DMS 273 (cell line): ENCODE results near the gene TMEM214.
A peak's percentile ranks its signal among the peaks of the same experiment; 100 is the strongest.
"Not testable (repeated sequence)": the region's sequence is repeated elsewhere in the genome, so short reads cannot be mapped to it uniquely, and the experiment has no call there.

Experiments
- DNase-seq: peaks from one replicate; lab custom pipeline; 2025; ENCODE audit not compliant: unreplicated experiment; lab: John Stamatoyannopoulos, UW

Gene TMEM214

DNA sequence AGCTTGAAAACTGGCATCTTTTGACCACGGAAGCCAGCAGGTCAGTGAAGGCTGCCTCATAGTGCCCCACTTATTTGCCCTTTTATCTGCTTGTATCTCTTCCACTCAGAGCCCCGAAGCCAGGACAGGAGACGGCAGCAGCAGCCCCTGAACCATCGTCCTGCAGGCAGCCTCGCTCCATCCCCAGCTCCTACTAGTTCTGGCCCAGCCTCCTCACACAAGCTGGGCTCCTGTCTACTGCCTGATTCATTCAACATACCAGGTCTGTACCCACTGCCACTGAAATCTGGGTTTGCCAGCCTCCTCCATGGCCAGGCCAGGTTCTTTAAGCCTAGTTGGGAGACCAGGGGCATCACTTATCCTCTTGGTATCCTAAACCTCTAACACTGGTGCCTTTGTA is 34.6 kb downstream of the TMEM214 start:
- DNase-seq, result no peak

DNA sequence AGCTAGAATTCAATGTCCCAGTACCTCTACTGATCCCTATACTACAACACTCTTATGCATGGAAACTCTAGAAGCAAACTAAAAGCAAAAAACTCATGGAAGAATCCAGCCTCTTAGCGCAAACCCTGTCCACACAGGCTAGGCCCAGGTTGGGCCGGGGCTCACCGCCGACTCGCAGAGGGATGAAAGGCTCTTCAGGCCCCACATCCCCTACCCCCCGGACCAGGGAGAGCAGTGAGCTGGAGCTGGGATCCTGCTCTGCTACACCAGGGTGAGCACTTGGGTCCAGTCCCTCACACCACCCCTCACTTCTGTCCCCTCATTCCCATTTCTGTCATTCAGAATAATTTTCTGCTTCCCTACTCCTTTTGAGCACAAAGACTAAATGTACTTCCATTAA is 36.7 kb downstream of the TMEM214 start:
- DNase-seq, result no peak

DNA sequence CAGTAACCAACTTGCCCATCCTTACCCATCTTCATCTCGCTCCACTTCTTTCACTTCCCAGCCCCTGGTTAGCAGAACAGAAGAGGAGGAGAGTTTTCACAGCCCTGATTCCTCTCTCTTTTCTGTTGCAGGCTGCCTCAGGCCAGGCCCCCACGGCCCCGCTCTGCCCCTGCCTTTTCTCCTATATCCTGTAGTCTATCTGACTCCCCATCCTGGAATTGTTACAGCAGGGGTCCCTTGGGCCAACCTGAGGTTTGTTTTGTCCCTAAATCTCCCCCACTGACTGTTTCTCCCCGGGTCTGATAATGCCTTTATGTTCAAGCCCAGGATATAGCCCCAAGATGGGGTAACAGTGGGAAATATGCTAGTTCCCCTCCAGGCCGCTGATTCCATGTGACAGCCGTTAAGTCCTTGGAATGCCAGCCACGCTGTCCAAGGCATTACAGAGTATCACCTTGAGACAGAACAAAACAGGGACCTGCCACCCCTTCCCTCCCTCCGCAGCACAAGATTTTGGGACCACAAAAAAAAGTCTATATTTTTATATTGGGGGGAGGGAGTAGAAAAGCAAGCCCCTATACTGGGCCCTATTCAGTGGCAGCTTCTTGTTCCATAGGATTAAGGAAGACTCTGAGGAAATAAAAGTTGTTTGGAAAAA is 37.3 kb downstream of the TMEM214 start:
- no peak for DNase-seq

DNA sequence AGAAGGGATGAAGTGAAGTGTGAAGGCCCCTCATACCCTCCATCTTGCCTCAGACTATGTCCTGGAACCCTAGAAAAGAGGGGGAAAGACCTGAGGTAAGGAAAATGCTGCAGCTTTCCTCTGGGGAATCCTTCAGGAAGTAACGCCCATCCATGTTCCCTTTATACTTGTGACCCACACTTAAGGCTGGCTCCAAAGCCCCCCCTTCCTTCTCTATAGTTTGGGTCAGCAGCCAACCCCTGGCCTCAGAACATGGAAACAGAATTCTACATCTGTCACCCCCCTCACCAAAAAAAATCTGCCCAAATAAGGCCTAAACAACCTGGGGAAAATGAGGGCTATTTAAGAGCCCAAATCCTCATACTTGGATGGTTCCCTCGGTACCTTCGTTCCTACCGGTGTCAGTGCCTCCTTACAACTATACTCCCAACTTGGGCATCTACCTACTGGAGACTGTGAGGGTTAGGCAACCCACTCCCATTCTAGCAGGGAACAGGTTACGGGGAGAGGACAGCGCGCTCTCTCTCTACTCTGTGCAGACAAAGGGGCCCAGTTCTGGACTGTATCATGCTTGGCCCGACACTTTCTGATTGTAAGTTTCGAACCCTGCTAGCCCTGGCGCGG is 38.0 kb downstream of the TMEM214 start:
- DNase-seq, result no peak

DNA sequence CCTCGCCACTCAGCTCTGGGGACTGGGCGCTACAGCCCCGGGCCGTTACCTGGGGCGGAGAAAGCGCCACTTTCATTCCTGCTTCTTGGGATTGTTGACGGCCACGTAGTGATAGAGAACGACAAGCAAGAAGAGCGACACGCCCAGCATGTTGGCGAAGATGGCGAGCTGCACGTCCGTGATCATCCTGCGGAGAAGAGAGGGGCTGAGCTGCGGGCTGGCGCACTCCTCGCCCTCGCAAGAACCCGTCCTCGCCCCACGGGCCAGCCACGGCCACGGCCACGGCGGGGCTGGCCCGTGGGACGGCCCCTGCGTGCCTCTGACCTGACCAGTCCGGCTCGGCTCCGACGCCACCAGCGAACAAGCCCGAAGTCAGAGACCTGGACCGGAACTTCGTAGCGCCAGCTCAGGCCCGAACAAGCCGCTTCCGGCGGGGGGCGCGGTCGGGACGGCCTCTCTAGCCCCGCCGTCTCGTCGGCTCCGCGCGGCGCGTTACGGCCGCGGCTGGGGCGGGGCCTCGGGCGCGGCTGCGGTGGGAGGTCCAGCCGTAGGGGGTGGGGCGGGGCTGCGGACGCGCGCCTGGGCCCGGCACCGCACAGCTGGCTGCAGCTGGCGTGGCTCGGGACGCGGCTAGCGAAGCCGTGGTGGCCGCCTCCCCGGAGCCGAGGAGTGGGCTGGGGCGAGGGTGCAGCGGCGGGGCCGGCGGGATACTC is 38.7 kb downstream of the TMEM214 start, which contains the start of gene OST4:
OST4 (minus strand) TSS at position 378 of the 713 bp plus-strand sequence.
- peak; percentile 97 for DNase-seq

DNA sequence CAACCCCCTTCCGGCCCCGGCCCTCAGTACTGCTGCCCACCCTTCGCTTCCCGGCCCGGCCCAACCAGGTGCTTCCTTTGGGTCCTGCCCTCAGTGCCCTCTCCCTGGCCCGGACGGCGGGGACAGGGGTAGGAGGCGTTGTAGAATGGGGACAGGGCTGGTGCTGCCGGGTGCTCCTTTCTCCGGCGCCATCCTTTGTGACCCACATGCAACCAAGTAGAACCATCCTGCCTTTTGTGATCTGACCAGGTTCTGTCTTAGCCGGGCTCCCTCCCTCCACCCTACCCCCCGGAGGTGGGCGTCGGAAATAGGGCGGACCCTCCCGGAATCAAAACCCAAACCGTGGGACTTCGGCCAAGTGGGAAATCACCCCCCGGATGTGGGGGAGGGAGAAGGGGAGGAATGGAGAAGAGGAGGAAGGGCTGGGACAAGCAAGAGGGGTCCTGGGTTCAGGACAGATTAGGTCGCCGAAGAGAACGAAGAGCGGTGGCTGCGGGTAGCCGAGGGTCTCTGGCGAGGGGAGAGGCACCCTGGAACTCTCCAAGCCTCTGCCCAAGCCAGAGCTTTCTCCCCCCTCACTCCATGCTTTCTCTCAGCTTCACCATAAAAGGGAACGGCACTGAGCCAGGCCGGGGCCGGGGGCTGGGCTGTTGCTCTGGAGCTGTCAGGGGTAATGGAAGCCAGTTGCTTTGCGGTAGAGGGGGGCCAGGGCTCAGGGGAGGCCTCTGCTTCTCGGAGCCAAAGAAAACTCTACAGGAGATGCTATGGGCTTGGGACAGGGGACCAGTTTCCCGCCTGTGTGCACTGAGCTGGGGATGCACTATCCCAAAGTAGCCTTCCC is 39.4 kb downstream of the TMEM214 start:
- DNase-seq, result peak; percentile 52

DNA sequence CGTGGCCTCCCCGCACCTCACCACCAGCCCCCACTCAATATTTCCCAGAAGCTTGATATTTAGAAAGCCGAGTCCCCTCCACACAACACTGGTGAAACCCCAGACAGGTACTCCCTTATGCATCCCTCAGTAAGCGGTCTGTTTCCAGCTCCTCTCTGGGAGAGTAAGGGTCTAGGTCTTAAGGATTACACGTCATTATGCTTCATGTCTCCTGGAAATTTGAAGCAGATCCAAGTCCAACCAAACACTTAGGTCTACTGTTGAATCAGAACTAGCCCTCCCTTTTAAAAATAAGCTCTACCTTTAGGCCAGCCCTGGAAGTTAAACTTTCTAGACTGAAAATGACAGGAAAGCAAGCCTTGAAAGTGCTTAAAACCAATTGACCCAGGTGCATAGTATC is 40.2 kb downstream of the TMEM214 start:
- no peak for DNase-seq

DNA sequence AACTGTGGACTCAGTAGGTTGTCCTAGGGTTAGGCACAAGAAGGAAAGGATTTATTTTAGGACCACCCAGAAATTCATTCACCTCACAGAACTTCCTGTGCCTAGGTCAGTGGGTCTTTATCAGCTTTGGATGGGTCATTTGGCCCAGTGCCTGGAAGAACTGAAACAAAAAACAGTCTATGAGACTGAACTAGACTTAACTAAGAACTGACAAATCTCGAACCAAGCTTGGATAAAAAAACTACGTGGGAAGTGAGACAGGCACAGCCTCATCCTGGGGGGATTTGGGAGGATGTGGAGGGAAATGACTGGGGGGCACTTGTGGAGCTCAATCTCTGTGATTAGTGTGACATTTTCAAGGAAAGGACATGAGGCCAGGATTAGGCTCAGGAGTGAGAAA is 41.0 kb downstream of the TMEM214 start:
- no peak for DNase-seq

DNA sequence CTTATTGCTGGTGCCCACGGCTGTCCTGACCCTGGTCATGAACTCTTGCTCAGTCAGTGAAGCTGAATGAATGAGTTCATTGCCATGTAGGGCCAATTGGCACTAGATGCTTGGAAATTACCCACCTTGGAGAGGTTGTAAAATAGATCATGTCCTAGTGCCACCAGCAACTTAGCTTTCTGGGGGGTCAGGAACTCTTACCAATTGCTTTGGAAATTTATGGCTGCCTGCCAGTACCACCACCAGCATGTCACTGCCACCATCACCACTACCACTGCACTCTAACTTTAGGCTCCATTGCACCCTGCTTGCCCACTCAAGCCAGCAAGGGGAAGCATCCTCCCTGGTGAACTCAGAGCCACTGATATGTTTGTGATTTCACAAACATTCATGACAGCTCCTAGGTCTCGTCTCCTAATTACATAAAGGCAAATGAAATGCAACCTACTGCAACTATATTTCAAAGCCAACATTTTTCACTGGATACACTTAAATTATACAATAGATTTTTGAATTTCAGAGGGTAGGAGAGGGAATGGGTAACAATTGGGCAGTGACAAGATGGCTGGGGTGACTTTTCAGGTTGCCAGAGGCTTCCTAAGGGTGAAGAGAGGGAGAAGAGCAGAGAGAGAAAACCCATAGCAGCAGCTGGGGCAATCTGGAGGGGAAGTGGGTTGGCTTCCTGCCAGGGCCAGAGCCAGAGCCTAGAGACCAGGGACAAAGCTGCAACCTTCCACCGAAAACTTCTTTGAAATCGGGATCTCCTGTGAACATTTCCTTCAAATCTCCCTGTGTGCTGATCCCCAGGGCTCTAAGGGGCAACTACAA is 42.2 kb downstream of the TMEM214 start:
- peak; percentile 84 for DNase-seq

DNA sequence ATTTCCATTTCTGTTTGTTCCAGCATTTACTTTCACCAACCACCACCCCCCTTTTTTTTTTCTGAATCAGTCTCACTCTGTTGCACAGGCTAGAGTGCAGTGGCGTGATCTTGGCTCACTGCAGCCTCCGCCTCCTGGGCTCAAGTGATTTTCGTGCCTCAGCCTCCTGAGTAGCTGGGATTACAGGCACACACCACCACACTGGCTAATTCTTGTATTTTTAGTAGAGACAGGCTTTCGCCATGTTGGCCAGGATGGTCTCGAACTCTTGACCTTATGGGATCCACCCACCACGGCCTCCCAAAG is 42.8 kb downstream of the TMEM214 start:
- not testable (repeated sequence) for DNase-seq

DNA sequence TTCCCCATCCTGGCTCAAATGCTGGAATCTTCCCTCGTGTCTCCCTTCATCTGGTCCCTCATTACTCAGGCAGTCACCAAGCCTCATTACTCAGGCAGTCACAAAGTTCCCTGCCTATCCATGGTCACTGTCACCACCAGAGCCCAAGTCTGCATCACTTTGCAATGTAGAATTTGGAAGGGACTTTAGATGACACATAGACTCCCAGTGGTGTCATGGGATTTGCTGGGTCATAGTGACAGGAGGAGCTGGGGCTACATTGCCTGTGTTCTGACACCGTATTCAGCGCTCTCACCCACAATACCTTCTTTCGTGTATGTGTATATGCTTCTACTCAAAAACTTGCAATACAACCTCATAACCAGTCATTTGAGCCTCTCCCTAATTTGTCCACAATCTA is 43.6 kb downstream of the TMEM214 start:
- no peak for DNase-seq

DNA sequence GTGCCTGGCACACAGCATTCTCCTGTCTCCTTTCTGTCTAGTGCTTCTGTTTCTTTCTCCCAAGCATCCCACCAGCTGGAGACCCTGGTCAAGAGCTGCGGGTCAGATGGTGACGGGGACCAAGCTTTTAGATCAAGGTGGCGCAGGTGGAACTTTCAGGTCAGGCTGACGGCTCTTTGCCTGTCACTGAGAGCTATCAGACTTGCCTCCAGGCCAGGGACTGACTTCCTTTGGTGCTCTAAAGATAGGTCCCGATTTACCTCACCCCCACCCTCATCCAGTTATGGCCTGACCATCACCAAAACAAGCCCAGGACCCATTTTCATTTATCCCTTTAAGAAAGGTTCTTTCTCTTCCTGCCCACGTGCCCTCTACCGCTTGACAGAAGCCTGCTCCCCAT is 44.5 kb downstream of the TMEM214 start:
- no peak for DNase-seq

DNA sequence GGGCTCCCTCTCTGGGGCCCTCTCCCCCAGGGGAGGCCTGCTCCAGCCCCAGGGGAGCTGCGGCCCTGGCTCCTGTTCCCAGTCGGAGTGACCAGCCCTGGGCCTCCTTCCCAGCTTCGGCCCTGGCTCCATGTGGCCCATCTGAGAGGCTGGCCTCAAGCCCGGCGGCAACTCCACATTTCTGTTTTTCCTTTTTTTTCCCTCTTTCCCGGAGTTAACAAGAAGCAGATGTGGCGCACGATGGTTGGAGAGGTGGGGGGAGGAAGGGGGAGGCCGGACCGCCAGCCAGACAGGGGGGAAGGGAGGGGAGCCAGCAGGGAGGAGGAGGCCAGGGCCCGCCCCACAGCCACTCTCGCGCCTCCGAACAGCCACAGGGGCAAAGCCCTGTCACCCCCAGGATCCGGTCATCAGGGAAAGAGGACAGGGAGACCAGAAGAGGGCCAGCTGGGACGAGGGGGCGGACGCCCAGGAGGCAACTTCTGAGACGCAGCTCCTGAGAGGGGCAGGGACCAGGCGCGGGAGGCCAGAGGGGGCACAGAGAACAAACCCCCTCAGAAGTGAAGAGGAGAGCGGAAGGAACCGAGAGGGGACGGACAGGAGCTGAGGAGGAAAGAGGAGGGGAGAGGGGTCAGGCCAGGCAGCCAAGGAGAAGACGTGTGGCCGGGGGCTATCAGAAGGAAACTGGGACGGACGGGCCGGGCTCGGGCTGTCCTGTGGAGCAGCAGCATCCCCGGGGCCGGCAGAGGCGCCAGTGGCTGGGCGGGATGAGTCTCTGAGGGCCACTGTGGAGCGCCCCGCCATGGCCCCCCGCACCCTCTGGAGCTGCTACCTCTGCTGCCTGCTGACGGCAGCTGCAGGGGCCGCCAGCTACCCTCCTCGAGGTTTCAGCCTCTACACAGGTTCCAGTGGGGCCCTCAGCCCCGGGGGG is 45.8 kb downstream of the TMEM214 start, which contains the start of gene EMILIN1:
EMILIN1 (plus strand) TSS at position 349 of the 928 bp plus-strand sequence; CDS start at position 800, 451 bp downstream.
- no peak for DNase-seq

DNA sequence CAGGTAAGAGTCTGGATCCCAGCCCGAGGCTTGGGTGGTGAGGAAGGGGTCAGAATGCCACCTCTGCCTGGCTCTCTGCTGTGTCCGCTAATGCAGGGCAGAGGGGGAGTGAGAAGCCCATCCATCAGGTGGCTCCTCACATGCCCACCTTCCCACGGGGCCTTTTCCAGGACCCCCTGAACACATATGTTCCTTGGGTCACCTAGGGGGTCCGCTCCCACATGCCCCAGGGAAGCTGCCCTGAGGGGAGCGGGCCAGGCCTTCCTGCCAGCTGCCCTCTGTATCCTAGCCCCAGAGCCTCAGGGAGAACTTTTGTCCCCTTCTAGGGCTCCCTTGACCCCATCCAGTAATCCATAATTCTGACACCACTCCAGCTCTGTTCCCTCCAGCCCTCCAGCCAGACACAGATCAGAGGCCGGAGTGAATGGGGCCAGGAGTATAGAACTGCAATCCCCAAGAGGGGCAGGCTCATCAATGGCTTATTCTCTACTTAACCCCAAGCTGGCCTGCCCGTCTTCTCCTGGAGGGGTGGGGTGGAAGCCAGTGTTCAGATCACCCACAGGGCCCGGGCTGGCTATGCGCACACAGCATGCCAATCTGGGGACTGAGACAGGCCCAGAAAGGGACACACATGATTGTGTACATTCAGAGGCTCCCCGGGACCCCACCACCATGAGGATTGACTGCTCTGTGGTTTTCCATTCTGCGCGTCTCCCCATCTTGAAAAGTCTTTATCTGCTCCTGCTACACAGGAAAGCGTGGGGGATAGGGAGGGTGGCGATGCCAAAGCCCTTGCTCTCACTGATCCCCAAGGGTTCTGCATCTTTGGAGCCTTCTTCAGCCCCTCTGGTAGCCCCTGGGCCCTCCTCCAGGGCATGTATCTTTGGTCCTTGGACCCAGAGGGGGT is 46.7 kb downstream of the TMEM214 start:
- no peak for DNase-seq

DNA sequence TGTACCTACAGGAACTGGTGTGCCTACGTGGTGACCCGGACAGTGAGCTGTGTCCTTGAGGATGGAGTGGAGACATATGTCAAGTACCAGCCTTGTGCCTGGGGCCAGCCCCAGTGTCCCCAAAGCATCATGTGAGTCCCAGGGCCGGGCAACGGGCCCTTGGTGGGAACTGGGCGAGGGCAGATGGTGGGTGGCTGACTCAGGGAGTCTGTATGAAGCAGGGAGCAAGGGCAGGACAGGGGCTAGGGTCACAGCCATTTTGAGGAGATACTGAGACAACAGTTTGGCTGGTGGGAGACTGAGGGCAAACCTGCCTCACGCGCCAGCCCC is 47.3 kb downstream of the TMEM214 start:
- no peak for DNase-seq

DNA sequence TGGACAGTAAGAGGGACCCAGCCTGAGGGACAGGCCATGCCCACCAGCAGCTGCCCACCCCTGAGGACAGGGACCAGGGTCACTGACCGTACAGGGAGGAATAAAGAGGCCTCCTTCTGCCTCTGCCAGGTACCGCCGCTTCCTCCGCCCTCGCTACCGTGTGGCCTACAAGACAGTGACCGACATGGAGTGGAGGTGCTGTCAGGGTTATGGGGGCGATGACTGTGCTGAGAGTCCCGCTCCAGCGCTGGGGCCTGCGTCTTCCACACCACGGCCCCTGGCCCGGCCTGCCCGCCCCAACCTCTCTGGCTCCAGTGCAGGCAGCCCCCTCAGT is 47.8 kb downstream of the TMEM214 start:
- DNase-seq, result no peak

DNA sequence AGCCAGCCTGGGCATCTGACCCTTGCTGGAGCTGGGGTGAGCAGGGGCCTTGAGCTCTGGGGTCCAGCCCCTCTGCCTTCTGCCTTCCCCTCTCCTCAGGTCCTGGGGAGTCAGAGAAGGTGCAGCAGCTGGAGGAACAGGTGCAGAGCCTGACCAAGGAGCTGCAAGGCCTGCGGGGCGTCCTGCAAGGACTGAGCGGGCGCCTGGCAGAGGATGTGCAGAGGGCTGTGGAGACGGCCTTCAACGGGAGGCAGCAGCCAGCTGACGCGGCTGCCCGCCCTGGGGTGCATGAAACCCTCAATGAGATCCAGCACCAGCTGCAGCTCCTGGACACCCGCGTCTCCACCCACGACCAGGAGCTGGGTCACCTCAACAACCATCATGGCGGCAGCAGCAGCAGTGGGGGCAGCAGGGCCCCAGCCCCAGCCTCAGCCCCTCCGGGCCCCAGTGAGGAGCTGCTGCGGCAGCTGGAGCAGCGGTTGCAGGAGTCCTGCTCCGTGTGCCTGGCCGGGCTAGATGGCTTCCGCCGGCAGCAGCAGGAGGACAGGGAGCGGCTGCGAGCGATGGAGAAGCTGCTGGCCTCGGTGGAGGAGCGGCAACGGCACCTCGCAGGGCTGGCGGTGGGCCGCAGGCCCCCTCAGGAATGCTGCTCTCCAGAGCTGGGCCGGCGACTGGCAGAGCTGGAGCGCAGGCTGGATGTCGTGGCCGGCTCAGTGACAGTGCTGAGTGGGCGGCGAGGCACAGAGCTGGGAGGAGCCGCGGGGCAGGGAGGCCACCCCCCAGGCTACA is 49.4 kb downstream of the TMEM214 start:
- DNase-seq, result no peak
